Measurements from ENCODE around the gene DEXI.

The DEXI gene

DNA sequence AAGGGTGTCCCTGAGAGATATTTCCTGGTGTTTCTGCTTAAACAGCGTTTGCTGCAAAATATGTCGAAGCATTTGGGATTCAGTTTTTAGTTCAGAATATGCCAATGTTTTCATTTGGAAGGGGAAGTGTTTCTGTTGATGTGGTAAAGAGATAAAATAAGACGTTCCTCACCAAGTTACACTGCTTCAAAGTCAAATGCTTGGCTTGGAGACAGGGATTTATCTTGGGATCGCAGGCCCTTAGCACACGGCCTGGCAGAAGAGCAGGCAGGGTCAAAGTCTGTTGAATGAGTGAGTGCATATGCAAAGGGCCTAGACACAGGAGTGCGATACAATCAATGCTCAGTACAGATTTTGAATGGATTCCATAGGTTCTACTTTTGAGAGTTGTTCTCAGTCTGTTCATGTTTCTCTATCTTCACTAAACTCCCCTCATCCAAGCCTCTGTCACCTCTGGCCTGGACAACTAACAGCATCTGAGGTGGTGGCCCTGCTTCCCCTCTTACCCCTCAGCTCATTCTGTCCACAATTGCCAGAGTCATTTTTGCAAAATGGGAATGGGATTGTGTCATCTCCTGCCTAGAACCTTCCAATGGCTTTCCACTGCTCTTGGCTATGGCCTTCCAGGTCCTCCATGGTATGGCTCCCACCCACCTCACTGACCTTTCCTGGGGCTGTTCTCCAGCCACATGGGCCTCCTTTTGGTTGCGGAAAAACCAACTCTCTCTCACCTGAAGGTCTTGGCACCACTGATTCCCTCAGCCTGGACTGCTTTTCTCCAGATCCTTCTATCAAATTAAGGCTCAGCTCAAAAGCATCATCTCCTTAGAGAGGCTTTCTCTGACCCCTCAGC is 3.2 kb downstream of the DEXI start:
- TF ChIP-seq, protein P1, sequence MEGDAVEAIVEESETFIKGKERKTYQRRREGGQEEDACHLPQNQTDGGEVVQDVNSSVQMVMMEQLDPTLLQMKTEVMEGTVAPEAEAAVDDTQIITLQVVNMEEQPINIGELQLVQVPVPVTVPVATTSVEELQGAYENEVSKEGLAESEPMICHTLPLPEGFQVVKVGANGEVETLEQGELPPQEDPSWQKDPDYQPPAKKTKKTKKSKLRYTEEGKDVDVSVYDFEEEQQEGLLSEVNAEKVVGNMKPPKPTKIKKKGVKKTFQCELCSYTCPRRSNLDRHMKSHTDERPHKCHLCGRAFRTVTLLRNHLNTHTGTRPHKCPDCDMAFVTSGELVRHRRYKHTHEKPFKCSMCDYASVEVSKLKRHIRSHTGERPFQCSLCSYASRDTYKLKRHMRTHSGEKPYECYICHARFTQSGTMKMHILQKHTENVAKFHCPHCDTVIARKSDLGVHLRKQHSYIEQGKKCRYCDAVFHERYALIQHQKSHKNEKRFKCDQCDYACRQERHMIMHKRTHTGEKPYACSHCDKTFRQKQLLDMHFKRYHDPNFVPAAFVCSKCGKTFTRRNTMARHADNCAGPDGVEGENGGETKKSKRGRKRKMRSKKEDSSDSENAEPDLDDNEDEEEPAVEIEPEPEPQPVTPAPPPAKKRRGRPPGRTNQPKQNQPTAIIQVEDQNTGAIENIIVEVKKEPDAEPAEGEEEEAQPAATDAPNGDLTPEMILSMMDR (IDR thresholded peaks at IDR 0.05; ENCODE audit: low read depth, low read length) = no peak
- no peak for DNase-seq (ENCODE audit: low read depth in 2 of 2)
- H3K4me3 ChIP-seq (replicated peaks in 1 of 2; ENCODE audit: low read depth in 2 of 2, low read length in 2 of 2) = no peak overlapping the region

DNA sequence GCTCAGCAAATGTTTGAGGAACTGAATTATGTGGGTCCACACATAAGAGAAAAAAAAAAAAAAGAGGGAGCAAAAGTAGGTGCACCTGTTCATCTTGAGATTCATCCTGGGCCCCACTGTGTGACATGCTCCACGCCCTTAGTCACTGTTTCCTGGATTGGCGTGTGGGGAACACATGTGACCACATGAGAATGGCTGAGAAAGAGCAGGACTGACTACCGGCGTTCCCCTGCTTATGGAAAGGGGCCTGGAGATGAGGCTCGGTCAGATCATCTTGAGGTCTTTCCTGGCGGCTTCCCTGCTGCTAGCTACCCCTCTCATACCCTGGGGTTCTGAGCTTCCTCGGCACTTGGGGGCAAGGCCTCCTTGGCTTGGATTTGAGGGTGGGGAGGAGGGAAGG is 3.9 kb downstream of the DEXI start:
- TF ChIP-seq, protein P1 (IDR thresholded peaks at IDR 0.05; ENCODE audit: low read depth, low read length) = no peak
- H3K4me3 ChIP-seq (replicated peaks in 1 of 2; ENCODE audit: low read depth in 2 of 2, low read length in 2 of 2) = no peak overlapping the region
- DNase-seq (ENCODE audit: low read depth in 2 of 2) = no peak

DNA sequence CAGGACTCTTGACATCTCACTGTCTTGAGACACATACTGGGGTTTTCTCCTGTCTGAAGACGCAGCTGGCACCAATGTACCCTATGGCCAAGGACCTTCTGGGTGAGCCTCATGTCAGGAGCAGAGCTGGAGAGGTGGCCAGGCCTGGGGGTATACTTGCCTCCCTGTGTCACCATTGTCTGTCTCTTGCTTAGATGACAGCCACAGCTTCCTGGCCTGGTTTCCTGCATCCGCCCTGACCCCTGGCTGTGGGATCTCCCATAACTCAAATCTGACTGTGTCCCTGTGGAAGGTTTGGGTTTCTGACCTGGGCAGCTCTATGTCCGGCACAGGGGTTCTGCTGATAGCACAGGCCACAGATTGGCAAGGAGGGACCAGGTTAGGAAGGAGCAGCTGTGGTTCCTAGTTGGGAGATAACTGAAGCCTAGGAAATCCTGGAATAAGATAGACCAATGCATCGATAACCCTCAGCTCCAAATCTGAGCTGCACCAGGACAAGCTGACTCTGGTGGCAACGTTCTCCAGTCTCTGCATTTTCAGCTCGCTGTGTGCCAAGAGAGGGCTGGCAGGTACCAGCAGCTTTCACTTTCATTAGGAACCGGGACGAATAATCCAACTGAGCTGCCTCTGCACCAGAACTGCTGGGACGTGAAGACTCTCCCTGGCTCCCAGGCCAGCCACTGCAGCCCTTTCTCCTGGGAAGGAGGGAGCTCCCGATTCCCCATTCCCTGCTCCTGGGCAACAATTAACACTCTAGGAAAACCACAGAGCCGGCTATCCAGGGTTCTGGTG is 5.0 kb downstream of the DEXI start:
- H3K4me3 ChIP-seq (replicated peaks in 1 of 2; ENCODE audit: low read depth in 2 of 2, low read length in 2 of 2) = no peak overlapping the region
- no peak for DNase-seq (ENCODE audit: low read depth in 2 of 2)
- TF ChIP-seq, protein P1 (IDR thresholded peaks at IDR 0.05; ENCODE audit: low read depth, low read length) = no peak

DNA sequence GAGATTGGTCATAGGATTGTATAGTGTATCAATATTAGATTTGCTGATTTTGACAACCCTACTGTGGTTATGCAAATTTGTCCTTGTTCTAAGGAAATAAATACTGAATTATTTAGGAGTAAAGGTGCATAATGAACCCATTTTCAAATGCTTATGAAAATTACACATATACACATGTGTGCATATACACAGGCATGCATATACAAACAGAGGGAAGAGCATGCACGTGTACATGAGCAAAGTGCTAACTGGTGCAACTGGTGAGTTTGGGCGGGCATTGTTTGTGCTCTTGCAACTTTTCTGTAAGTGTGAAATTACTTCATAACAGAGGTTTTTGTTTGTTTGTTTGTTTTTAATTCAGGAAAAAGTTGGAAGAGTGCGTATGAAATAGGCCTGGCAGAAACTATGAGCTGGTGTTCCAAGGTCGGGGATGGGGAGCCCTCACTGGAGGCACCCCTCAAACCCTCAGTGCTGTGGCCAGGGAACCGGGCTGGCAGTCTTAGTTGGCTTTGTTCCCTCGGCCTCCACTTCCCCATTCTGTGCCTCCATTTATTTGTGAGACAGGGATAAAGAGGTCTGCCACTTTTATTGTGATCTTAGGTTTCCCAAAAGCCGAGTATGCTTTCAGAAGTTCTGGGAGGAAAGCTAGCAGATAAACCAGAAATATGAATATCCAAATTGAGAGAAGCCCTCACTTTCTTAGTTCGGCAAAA is 5.8 kb downstream of the DEXI start:
- no peak for DNase-seq (ENCODE audit: low read depth in 2 of 2)
- no peak overlapping the region for H3K4me3 ChIP-seq (replicated peaks in 1 of 2; ENCODE audit: low read depth in 2 of 2, low read length in 2 of 2)
- TF ChIP-seq, protein P1 (IDR thresholded peaks at IDR 0.05; ENCODE audit: low read depth, low read length) = no peak

DNA sequence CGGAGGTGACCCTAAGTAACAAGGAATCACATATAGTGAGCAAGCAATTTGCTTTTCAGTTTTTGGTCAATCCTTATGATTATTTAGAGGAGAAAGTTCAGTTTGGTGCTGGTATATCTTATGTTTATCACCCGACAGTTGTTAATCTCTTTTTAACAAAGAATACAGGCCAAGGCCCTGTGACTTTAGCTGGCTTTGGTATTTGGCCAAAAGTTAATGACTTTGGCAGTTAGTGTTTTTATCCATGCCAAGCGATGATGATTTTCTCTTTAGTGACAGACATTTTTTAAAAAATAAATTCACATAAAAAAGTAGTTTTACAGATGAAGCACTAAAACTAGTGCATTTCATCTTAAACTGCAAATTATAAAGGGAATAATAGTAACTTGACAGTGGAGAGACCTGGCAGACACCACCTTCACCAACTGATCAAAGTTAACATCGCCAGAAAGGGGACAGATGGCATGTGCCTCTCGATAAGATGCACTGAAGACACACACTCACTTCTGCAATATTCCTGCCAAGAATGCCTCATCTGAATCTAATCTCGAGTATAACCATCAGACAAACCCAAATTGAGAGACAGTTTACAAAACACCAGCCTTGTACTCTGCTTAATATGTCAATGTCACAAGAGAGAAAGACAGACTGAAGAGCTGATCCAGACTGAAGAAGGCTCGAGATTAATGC is 6.9 kb downstream of the DEXI start:
- DNase-seq (ENCODE audit: low read depth in 2 of 2) = no peak
- no peak overlapping the region for H3K4me3 ChIP-seq (replicated peaks in 1 of 2; ENCODE audit: low read depth in 2 of 2, low read length in 2 of 2)

More for the DNA sequence above, 6.9 kb downstream of the DEXI start:
- TF ChIP-seq, protein P1 (IDR thresholded peaks at IDR 0.05; ENCODE audit: low read depth, low read length) = no peak

Measured in cardiac fibroblast (primary cell).